Stomach (tissue), 4 donors: ENCODE measurements around the gene FLVCR2.

Experiments
- CTCF ChIP-seq, 7 experiments: fragments of 450-650 bp in 4 of 7; fragments of 200-600 bp in 3 of 7; sonication (generic) in 3 of 7; IDR thresholded peaks; one replicate each; pipeline ENCODE4 v1.5.1; 2016 to 2019; ENCODE audit warnings: antibody characterized with exemption in 7 of 7, control low read depth in 2 of 7, mild to moderate bottlenecking in 1 of 7
- EP300 ChIP-seq: sonication (generic); formaldehyde crosslinking; IDR thresholded peaks from one replicate; pipeline ENCODE4 v1.6.1; 2017; ENCODE audit warnings: antibody characterized with exemption

- TF ChIP-seq CTCF (IDR thresholded peaks at IDR 0.05) = no peak
- TF ChIP-seq EP300 = no peak
These were observed 16.8 kb downstream of the FLVCR2 start for GRCh38 chr14:75595226-75595625.
